ENCODE data around the gene TMEFF1.

GRCh38 chr9:100465761-100466160 is 7.2 kb upstream of the TMEFF1 start:
- no peak for TF ChIP-seq CTCF (IDR thresholded peaks at IDR 0.05)
- TF ChIP-seq POLR2A (IDR thresholded peaks at IDR 0.05) = no peak

All from thyroid gland (tissue), 4 donors.